ENCODE data around the gene MAP3K4. TPM values are rescaled to one million over a fixed set of nuclear protein-coding genes. Genes with fewer than 3 reads are reported as not detected.

The MAP3K4 gene
- total RNA-seq, 4 donors from 2014 or later = 24.3 to 99.0 (median 37.4) TPM

DNA sequence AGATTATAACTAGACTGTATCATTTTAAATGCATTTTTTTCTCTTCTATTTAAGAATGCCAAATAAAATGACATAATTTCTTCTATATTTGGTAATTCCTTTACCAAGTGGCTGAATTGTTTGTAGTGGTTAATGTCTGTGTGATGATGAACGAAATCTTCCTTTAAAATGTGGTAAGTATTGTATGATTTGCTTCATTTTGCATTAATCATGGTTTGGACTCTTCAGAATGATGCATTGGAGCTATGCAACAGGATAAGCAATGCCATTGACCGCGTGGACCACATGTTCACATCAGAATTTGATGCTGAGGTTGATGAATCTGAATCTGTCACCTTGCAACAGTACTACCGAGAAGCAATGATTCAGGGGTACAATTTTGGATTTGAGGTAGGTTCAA lies 99.6 kb downstream of the MAP3K4 start:
- H3K27me3 ChIP-seq = no peaks in the 10 kb centered on the region
- TF ChIP-seq, protein P1, sequence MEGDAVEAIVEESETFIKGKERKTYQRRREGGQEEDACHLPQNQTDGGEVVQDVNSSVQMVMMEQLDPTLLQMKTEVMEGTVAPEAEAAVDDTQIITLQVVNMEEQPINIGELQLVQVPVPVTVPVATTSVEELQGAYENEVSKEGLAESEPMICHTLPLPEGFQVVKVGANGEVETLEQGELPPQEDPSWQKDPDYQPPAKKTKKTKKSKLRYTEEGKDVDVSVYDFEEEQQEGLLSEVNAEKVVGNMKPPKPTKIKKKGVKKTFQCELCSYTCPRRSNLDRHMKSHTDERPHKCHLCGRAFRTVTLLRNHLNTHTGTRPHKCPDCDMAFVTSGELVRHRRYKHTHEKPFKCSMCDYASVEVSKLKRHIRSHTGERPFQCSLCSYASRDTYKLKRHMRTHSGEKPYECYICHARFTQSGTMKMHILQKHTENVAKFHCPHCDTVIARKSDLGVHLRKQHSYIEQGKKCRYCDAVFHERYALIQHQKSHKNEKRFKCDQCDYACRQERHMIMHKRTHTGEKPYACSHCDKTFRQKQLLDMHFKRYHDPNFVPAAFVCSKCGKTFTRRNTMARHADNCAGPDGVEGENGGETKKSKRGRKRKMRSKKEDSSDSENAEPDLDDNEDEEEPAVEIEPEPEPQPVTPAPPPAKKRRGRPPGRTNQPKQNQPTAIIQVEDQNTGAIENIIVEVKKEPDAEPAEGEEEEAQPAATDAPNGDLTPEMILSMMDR (IDR thresholded peaks at IDR 0.05) = no peak
- TF ChIP-seq POLR2A (IDR thresholded peaks at IDR 0.05) = no peak
- peaks cover 0 to 86% (median 0%) of the 10 kb centered on the region in 3 donors for H3K36me3 ChIP-seq
- no peaks in the 10 kb centered on the region for H3K9me3 ChIP-seq
- no peak for DNase-seq
- H3K4me1 ChIP-seq = no peaks in the 10 kb centered on the region
- no peak overlapping the region for H3K4me3 ChIP-seq
- no peak overlapping the region for H3K27ac ChIP-seq

DNA sequence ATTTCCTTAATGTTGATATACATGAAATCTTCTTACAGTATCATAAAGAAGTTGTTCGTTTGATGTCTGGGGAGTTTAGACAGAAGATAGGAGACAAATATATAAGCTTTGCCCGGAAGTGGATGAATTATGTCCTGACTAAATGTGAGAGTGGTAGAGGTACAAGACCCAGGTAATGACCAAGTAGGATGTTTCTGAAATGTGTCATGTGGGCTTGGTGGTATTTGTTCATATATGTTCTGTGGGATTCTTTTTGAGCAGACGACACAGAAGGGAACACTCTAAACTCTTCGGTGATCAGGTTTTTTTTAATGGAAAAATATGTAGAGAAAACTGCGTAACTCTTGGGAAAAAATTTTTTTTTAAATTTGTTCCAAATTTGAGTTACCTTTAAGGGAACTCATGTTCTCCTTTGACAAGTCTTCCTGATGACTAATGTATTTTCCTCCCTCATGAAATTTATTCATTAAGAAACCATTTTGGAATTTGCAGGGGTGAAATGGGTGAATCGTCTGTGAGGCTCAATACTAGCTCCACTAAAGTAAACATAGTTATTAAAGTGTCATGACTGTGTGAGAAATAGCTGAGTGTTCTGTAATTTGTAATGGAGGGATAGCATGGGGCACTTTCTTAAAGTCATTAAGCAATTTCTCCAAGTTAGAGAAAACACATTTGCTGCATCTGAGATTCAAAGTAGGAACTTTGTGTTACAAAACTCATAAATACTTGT lies 100.6 kb downstream of the MAP3K4 start:
- Histone ChIP-seq H3K36me3 (peaks cover 0 to 86% (median 0%) of the 10 kb centered on the region in 3 donors), H3K27me3 (no peaks in the 10 kb centered on the region), H3K4me1 (no peaks in the 10 kb centered on the region), H3K9me3 (no peaks in the 10 kb centered on the region), H3K4me3 (no peak overlapping the region), H3K27ac (no peak overlapping the region)
- TF ChIP-seq, protein P1 (IDR thresholded peaks at IDR 0.05) = no peak
- no peak for TF ChIP-seq POLR2A (IDR thresholded peaks at IDR 0.05)
- no peak for DNase-seq

DNA sequence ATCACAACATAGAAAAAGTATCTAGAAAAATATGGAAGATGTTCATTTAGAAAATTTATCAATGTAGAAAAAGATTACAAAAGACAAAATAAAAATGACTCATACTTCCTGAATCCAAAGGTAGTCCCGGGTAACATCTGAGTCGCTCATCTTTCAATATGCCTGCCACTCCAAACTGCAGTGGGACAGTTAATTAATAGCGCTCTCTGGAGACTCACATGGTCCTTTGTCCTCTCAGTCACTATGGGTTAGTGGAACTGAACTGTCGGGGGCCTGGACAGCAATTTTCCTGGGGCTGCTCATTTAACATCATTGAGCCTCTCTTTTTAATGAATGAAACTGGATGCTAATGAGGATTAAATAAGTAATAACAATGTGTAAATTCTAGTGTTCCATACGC lies 103.4 kb downstream of the MAP3K4 start:
- Histone ChIP-seq H3K27ac (no peak overlapping the region), H3K27me3 (no peaks in the 10 kb centered on the region), H3K9me3 (no peaks in the 10 kb centered on the region), H3K36me3 (peaks cover 0 to 85% (median 0%) of the 10 kb centered on the region in 3 donors), H3K4me3 (no peak overlapping the region), H3K4me1 (no peaks in the 10 kb centered on the region)
- no peak for DNase-seq
- TF ChIP-seq, protein P1 (IDR thresholded peaks at IDR 0.05) = no peak
- no peak for TF ChIP-seq POLR2A (IDR thresholded peaks at IDR 0.05)

DNA sequence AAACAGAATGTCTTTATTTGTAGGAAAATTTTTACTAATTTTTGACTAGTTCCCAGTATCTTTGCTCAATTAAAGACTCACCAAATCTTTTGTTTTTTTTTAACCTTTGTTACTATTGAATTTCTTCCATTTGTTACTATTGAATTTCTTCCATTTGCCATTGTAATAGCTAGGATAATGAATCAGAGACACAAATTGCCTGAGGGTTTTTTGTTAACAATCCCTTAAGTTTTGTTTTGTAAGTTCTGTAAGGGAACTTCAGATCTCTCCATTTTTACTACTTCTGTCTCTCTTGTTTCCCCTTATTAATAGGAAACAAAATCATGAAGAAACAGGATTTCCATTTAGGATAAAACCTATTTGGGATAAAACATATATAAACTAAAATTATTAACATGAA lies 104.3 kb downstream of the MAP3K4 start:
- TF ChIP-seq, protein P1 (IDR thresholded peaks at IDR 0.05) = no peak
- TF ChIP-seq POLR2A (IDR thresholded peaks at IDR 0.05) = no peak
- H3K9me3 ChIP-seq = no peaks in the 10 kb centered on the region
- no peaks in the 10 kb centered on the region for H3K27me3 ChIP-seq
- no peaks in the 10 kb centered on the region for H3K4me1 ChIP-seq
- H3K4me3 ChIP-seq = no peak overlapping the region
- H3K27ac ChIP-seq = no peak overlapping the region
- no peak for DNase-seq
- peaks cover 0 to 81% (median 0%) of the 10 kb centered on the region in 3 donors for H3K36me3 ChIP-seq

DNA sequence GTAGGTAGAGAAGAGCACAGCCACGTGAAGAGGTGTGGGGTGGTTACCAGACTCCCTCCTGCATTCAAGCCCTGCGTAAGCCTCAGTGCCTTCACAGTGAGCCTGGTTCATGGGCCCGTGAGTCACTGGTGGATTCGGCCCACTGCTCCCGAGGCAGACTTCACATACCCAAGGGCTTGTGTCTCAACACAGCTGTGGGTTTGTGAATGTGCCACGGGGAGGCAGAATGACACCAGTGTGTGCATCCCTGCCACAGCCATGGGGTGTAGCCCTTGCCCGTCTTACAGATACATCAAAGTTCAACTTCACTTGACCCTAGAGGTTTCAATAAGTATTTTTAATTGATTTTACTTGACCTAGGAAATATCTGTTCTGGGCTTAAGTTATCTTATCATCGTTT lies 108.5 kb downstream of the MAP3K4 start:
- Histone ChIP-seq H3K27me3 (no peaks in the 10 kb centered on the region), H3K4me3 (no peak overlapping the region), H3K4me1 (no peaks in the 10 kb centered on the region), H3K36me3 (peaks cover 0 to 69% (median 0%) of the 10 kb centered on the region in 3 donors), H3K9me3 (no peaks in the 10 kb centered on the region), H3K27ac (no peak overlapping the region)
- no peak for DNase-seq
- TF ChIP-seq, protein P1 (IDR thresholded peaks at IDR 0.05) = no peak
- no peak for TF ChIP-seq POLR2A (IDR thresholded peaks at IDR 0.05)

All from Peyer's patch (tissue), 4 donors.